ENCODE results near the gene HOGA1.
A peak's percentile ranks its signal among the peaks of the same experiment; 100 is the strongest.
"Not testable (repeated sequence)": the region's sequence is repeated elsewhere in the genome, so short reads cannot be mapped to it uniquely, and the experiment has no call there.

Gene HOGA1

GRCh38 chr10:97612386-97612785, 28.2 kb downstream of the HOGA1 start:
- no peak for DNase-seq

DNA sequence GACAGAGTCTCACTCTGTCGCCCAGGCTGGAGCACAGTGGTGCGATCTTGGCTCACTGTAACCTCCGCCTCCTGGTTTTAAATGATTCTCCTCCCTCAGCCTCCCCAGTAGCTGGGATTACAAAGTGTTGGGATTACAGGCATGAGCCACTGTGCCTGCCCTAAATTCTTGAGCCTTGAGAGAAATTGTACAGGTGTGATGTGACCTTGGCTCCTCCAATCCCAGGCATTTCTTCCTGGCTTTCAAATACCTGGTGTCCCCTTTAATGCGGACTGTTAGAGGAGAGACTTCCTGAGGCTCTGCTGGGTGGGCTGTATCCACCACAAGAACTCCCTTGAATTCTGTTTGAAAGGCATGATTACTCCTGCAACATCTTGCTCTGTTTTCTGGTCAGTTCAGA, 34.1 kb downstream of the HOGA1 start:
- DNase-seq = no peak

- DNase-seq = no peak
Observed at GRCh38 chr10:97618733-97619132, 34.5 kb downstream of the HOGA1 start.

- no peak for DNase-seq
Observed at GRCh38 chr10:97623277-97623676, 39.1 kb downstream of the HOGA1 start.

GRCh38 chr10:97627731-97628130, 43.5 kb downstream of the HOGA1 start:
- DNase-seq = no peak

GRCh38 chr10:97628228-97628627, 44.0 kb downstream of the HOGA1 start:
- no peak for DNase-seq

GRCh38 chr10:97629289-97629688, 45.1 kb downstream of the HOGA1 start:
- no peak for DNase-seq

DNA sequence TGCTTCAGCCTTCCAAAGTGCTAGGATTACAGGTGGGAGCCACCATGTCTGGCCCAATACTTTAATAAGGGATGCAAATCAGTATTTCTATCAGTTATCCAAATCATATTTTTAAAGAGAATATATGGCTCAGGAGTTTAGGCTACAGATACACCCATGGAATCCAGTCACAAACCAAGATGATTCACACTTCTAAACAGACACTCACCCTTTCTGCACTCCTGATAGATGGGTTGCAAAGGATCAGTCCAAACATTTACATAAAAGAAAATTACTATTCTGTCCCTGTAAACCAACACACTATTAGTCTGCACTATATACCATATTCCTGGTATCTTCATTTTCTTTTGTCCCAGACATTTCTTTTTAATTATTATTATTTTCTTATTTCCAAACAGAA, 46.9 kb downstream of the HOGA1 start:
- no peak for DNase-seq

DNA sequence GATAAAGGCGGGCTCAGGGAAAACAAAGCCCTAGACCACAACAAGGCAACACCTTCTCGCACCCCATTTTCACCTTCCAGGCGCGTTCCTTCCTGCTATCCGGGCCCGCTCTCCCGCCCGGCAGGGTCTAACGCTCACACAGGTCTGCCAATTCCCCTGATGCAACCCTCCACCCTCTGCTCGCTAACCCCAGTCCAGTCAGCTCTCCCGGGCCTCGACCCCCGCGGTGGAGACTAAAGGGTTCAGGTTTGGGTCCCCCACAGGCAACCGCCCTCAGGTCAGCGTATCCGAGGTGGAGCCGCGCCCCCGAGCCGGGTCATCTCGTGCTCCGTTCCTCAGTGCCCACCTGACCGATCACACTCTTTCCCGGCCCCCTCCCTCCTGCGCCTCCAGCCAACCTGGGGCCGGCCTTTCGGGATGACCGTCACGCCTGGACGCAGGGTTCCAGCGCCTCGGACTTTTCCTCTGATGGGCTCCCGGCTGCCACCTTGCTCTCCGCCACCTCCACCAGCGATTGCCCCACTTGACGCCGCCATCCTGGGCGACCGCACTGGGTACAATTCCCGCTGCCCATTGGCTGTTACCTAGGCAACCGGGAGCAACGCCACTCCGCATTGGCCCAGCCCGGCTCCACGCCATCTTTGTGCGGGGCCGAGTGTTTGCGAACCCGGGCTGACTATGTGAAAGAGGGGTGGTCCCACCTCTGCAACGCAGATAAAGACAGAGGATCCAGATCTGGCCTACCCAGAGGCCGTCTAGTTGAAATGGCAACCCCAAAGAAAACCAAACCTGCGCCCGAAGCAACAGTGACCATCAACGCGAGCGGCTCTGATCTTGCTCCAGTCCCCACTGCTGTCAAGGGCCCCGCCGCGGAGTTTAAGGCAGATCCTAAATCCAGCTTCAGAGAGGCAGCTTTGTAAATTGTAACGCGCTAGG, 49.0 kb downstream of the HOGA1 start, which contains the start of gene MORN4:
Gene MORN4, minus strand, starts transcription at position 552 of the 936 bp plus-strand sequence. CDS start 13,847 bp downstream, outside the sequence.
- DNase-seq = peak; percentile 95

DNA sequence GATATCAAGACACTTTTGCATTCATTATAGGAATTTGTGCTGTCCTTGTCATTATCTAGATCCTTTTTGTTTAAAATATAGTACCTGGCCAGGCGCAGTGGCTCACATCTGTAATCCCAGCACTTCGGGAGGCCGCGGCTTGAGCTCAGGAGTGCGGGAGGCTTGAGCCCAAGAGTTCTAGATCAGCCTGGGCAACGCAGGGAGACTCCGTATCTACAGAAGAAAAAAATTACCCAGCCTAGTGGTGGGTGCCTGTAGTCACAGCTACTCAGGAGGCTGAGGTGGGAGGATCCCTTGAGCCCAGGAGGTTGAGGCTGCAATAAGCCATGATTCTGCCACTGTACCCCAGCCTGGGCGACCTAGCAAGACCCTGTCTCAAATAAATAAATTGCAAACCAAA, 49.7 kb downstream of the HOGA1 start:
- DNase-seq = no peak

DNA sequence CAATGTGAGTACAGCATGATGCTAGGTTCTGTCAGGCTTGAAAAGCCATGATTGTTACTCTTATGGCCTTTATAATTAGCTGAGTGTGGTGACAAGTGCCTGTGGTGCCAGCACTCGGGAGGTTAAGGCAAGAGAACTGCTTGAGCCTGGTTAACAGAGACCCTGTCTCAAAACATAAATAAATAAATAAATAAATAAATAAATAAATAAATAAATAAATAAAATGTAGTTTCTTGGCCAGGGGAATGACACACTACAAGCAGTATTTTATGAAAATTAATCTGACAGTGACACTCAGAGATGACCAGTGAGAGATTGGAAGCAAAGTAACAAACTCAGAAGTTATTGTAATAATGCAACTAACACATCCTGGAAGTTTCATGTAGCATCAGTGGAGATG, 51.4 kb downstream of the HOGA1 start:
- no peak for DNase-seq

DNA sequence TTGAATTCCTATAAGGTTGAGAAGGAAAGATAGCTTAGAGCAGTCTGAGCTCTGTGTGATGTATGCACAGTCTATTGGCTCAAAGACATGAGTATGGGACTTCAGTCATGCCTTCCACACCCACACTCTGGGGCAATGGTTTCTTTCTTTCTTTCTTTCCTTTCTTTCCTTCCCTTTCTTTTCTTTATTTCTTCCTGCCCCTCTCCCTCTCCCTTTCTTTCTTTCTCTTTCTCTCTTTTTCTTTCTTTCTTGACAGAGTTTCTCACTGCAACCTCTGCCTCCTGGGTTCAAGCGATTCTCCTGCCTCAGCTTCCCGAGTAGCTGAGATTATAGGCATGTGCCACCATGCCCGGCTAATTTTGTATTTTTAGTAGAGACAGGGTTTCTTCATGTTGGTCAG, 54.9 kb downstream of the HOGA1 start:
- not testable (repeated sequence) for DNase-seq

GRCh38 chr10:97640174-97640867, 56.1 kb downstream of the HOGA1 start, which contains the start of gene PI4K2A:
Gene PI4K2A (plus strand): TSS chr10:97640671. CDS start chr10:97640743, 72 bp downstream.
- DNase-seq = peak; percentile 99

DNA sequence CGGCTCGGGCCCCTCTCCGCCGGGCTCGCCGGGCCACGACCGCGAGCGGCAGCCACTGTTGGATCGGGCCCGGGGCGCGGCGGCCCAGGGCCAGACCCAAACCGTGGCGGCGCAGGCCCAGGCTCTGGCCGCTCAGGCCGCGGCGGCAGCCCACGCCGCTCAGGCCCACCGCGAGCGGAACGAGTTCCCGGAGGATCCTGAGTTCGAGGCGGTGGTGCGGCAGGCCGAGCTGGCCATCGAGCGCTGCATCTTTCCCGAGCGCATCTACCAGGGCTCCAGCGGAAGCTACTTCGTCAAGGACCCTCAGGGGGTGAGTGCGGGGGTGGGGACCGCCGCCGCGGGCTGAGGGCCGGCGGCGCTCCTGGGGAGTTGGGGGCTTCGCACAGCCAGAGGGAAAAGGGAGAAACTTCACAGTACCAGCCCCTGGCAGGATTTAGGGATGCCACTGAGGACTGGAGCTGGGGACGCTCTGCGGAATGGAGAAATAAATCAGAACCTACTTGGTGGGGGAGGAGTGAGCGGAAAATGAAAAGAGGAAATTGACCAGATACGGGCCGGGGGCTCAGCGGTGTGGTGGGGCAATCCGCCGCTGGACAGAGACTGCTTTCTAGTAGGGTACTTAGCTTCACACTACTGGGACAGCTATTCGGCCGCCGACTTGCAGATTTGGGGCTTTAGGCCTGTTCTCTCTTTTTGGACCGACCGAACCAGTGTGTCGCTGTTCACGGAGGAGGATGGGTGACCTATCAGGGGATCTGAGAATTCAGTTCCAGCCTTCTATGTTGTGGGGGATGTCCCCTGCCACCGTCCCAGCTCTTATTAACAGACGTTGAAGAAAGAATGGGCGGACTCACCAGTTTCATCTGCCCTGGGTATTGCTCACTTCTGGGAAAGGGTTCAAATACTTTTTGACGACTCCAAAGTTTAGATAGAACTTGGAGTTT, 57.0 kb downstream of the HOGA1 start:
- peak; percentile 31 for DNase-seq

DNA sequence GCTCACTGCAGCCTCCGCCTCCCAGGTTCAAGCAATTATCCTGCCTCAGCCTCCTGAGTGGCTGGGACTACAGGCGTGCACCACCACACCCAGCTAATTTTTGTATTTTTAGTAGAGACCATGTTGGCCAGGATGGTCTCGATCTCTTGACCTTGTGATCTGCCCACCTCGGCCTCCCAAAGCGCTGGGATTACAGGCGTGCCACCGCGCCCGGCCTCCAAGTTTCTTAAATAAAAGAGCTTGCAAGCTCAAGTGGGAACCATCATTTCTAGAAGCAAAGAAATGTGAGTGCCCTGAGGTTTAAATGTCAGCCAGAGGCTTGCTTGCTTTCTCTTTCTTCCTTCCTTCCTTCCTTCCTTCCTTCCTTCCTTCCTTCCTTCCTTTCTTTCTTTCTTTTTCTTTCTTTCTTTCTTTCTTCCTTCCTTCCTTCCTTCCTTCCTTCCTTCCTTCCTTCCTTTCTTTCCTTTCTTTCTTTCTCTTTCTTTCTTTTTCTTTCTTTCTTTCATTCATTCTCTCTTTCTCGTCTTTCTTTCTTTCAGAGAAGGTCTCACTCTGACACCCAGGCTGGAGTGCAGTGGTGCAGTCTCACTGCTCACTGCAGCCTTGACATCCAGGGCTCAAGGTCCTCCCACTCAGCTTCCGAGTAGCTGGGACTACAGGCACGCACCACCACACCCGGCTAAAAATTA, 58.4 kb downstream of the HOGA1 start:
- not testable (repeated sequence) for DNase-seq

DNA sequence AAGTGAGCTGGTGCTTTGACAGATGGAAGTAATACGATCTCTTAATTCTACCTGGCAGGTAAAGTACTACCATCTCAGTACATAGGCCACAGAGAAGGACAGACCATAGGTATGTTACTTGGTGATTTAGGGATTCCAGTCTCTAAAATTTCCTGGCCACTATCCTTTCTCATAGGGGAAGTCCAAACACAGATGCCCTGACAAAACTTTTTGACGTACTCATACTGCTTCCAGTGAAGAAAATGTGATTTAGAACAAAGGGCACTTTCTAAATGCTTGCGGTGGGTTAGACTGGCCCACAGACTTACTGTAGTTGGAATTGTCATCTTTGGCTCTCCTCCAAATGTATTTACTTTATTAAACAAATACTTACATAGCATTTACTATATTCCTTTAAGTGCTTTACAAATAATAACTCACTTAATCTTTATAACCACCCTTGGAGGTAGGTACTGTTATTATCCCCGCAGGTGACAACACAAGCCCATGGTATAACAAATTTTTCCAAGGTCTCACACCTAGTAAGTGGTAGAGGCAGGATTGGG, 59.3 kb downstream of the HOGA1 start:
- no peak for DNase-seq

- no peak for DNase-seq
Observed at GRCh38 chr10:97644936-97645335, 60.7 kb downstream of the HOGA1 start.

DNA sequence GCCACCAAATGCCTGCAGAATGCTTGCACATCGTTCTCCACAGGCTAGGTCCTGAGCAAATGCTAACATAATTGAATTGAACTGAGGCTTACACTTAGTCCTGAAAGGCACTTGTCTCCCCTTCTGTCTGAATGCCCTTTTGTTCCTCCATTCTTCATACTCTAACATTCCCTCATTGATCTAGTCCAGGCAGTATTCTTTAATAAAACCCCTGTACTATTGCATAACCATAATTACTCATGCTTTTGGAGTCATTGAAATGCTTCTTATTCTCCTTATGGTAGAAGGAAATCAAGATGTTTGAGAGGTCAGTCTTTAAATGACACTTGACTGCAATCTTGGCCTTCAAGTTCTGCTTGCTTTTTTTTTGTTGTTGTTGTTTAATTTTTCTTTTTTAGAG, 63.4 kb downstream of the HOGA1 start:
- no peak for DNase-seq

DNA sequence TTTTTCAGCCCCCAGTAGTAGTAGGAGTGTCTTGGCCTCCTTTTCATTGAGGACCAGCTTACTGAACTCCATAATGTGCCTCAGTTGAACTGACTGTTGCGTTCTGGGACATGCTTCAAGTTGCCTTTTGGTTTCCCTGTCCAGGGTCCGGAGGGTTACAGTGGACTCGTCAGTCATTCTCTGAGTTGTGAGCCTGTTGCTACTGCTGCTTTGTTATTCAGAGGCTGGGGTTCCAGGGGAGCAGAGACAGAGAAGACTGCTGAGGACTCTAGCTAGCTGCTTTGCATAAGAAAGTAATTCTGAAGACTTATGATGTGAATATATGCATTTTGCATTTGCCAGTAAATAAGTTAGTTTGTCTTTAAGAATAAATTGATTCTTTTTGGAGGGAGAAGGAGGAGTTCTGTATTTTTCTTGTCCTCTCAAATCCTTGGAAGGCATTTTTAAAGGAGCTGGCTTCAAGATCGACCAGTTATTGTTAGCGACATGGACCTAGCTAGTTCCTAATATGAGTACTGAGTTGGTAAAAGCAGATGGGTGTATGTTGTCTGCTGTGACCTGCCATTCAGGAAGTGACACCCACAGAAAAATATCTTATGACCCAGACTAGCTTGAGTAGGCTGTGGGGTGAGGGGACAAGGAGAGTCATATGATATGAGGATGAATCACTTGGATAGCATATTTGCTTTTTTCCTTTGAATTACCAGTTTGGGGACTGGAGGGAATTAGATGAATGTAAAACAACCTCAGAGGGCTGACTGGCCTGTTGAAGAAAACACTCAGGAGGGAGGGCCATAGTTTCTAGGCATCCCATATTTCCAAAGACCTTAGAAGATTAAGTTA, 64.6 kb downstream of the HOGA1 start:
- DNase-seq = no peak

GRCh38 chr10:97649405-97649750, 65.2 kb downstream of the HOGA1 start:
- not testable (repeated sequence) for DNase-seq

GRCh38 chr10:97650726-97651125, 66.5 kb downstream of the HOGA1 start:
- DNase-seq = no peak
